GM21515 (cell line): ENCODE data around the gene TUFM.
"Not testable (repeated sequence)": the region's sequence is repeated elsewhere in the genome, so short reads cannot be mapped to it uniquely, and the experiment has no call there.

Experiments
- ATAC-seq: cut with Tn5 transposase; IDR thresholded peaks from one replicate; pipeline ENCODE4 v1.9.1; 2021; ENCODE audit not compliant: unreplicated experiment

The TUFM gene

DNA sequence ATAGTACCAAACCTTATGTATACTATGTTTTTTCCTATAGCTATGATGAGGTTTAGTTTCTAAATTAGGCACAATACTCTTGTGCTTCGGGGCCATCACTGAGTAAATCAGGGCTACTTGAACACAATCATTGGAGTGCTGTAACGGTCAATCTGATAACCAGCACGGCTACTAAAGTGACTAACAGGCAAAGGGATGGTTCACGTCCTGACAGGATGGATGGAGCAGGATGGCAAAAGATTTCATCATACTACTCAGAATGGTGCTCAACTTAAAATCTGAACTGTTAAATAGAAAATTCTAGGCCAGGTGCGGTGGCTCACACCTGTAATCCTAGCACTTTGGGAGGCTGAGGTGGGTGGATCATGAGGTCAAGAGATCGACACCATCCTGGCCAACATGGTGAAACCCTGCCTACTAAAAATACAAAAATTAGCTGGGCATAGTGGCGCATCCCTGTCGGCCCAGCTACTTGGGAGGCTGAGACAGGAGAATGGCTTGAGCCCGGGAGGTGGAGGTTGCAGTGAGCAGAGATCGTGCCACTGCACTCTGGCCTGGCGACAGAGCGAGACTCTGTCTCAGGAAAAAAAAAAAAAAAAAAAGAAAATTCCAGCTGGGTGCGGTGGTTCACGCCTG is 7.0 kb downstream of the TUFM start:
- ATAC-seq: no peak

DNA sequence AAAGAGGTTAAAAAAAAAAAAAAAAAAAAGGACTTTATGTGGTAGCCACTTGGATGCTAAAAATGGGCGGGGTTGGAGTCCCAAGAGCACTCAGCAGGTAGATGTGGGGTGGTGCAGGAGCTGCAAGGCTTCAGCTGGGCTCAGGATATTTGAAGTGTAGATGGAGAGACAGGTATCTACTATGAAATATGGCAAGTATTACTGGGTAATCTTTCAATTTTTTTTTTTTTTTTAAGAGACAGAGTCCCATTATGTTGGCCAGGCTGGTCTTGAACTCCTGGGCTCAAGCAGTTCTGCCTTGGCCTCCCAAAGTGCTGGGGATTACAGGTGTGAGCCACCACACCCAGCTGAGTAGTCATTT is 7.6 kb downstream of the TUFM start:
- no peak for ATAC-seq

DNA sequence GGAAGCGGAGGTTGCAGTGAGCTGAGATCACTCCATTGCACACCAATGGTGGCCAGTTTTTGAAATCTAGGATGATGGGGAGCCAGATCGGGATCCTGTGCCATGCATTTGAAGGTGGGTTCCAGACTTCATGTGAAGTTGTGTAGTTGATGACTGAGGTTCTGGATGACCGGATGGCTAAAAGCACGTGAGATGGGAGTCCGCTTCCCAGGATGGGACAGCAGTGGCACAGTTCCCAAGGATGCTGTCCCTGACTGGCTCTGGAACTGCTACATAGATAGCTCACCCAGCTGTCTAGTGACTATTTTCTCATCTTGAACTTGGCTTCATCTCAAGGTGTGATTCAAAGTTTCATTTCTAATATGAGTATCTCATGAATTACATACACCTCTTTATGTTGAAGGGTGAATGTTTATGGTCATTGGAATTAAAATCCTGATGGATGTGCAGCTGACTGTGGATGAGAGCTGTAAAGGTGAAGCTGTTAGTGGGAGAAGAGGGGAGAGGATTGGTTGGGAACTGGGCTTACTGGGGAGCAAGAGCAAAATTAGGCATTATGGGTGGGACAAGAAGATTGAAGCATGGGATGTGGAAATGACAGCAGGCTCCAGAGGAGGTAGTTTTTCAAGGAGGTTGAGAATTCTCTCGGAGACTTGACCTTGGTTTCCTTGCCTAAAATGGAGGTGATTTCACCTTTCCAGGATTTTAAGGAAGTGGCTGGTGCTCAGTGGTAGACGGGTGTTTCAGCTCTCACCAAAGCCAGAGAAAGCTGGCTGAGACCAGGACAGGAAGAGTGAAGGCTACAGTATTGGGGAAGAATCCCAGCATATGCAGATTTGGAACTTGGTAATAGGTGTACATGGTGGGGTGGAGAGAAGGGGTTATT is 8.2 kb downstream of the TUFM start:
- ATAC-seq: no peak

DNA sequence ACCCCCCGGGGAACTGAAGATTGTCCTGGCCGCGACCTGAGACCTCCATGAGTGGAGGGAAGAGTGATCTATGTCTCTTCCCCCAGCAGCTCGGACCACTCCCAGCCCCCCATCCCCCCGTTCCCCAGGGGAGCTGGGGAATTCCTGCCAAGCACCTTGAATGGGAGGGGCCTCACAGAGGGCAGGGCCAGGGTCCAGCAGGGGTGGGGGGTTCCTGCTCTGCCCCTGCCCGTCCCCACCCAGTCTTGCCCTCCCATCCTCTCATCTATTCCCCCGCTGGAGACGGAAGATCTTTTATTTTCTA is 9.4 kb downstream of the TUFM start:
- no peak for ATAC-seq

DNA sequence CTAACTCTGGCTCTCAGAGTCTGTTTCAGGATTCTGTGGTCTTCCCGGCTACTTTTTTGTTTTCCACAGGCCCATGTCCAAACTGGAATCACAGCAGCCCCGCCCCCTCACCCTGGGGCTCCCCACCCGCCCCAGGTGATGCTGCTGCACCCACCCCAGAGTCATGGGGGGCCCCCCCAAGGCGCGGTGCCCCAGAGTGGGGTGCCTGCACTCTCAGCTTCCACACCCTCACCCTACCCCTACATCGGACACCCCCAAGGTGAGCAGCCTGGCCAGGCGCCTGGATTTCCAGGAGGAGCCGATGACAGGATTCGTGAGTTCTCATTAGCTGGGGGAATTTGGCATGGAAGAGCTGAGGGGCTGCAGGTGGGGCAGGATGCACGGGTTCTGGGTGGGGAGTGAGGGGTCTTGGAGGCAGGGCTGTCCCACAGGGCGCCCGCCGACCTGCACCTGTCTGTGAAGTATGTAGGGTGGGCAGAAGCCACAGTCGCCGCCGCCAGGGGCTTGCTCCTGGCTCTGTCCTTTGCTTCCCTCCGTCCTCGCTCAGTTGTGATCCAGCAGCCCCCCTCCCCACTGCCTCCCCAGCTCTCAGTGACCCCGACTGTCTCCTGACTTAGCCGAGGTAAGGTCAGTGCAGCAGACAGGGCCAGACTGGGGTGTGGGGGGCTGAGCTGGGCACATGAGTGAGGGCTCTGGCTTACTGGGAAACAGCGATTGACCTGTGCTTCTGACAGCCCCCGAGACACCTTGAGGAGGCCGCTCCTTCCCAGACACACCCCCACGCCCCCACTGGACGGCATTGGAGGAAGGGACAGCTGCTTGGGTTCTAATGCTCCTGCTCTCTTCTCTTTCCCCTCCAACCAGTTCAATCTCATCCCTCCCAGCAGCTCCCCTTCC is 10.0 kb downstream of the TUFM start:
- ATAC-seq: no peak

DNA sequence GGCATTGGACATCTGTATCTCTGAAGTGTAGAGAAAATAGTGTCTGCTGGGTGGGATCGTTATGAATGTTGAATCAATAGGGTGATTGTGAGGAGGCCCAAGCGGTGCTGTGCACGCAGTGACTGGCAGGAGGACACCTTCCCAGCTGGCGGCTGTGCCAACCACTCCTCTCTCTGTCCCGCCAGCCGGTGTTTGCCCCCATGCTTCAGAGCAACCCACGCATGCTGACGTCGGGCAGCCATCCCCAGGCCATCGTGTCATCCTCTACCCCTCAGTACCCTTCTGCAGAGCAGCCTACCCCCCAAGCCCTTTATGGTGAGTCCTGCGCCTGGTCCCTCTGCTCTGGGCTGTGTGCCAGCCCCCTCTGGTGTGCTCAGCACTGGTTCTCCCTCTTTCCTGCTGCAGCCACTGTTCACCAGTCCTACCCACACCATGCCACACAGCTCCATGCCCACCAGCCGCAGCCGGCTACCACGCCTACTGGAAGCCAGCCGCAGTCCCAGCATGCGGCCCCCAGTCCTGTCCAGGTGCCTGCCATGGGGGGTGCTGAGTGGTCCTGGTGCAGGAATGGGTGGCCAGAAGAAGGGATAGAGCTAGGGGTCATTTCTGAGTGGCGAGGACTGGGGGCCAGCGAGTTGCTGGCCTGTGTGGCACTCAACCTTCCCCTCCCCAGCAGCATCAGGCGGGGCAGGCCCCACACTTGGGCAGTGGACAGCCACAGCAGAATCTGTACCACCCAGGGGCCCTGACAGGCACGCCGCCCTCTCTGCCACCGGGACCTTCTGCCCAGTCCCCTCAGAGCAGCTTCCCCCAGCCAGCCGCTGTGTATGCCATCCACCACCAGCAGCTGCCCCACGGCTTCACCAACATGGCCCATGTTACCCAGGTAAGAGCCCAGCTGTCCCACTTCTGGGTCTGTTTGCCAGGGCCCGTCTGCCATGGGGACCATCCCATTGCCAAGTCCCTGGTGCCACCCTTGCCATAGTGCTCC is 11.0 kb downstream of the TUFM start:
- no peak for ATAC-seq

DNA sequence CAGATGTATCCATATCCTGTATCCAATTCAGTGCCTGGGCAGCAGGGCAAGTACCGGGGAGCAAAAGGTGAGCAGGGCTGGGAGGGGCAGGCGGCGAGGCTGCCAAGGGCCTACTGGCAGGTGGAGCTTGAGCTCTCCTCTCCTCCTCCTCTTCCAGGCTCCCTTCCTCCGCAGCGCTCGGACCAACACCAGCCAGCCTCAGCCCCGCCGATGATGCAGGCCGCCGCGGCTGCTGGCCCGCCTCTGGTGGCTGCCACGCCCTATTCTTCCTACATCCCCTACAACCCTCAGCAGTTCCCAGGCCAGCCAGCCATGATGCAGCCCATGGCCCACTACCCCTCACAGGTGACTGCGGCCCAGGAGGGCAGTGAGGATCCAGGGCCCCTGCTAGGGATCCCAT is 11.8 kb downstream of the TUFM start:
- no peak for ATAC-seq

DNA sequence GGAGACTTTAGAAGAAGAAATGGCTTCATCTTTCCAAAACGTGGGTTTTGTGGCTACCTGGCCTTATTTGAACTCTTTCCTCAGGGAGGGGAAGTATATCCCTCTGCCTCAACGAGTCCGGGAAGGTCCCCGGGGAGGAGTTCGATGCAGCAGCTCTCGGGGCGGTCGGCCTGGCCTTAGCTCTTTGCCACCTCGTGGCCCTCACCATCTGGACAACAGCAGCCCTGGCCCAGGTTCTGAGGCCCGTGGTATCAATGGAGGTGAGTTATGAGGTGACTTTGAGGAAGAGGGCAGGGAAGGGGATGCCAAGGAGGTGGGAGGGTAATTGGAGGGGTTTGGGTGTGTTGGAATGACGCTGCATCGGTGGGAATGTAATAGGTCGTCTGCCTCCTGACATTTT is 15.6 kb downstream of the TUFM start:
- no peak for ATAC-seq

DNA sequence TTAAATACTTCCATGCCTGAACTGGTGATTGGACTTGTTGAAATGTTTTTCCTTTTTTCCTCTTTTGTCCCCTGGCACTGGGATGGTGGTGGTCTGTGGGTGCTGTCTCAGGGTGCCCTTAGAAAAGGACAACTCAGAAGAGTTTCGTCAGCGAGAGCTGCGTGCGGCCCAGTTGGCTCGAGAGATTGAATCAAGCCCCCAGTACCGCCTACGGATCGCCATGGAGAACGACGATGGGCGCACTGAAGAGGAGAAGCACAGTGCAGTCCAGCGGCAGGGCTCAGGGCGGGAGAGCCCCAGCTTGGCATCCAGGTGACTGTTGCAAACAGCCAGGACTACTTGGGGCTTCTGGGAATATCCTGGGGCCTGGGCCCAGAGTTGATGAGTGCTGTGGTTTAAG is 16.4 kb downstream of the TUFM start:
- no peak for ATAC-seq

DNA sequence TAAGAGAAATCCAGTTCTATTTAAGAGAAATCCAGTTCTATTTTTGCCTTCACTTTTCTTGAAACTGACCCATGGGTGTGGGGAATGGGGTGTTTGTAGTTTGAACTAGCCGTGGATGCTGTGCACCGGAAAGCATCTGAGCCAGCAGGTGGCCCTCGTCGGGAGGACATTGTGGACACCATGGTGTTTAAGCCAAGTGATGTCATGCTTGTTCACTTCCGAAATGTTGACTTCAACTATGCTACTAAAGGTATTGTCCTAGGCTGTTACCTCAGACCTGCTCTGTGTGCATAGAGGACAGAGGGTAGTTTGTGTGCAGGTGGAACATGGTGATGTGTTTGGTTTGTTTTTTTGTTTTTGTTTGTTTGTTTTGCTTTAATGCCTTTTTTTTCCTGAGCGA is 20.0 kb downstream of the TUFM start:
- ATAC-seq: no peak

DNA sequence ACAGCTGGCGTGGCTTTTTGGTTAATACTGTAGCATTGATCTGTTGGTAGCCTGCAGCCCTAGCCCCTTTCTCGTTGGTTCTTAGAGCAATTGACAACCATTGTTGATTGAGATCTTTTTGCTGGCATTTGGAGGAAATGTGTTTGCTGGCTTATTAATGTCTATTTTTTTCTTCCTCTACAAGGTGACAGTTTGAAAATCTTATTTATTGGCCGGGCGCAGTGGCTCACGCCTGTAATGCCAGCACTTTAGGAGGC is 21.5 kb downstream of the TUFM start:
- ATAC-seq: no peak

DNA sequence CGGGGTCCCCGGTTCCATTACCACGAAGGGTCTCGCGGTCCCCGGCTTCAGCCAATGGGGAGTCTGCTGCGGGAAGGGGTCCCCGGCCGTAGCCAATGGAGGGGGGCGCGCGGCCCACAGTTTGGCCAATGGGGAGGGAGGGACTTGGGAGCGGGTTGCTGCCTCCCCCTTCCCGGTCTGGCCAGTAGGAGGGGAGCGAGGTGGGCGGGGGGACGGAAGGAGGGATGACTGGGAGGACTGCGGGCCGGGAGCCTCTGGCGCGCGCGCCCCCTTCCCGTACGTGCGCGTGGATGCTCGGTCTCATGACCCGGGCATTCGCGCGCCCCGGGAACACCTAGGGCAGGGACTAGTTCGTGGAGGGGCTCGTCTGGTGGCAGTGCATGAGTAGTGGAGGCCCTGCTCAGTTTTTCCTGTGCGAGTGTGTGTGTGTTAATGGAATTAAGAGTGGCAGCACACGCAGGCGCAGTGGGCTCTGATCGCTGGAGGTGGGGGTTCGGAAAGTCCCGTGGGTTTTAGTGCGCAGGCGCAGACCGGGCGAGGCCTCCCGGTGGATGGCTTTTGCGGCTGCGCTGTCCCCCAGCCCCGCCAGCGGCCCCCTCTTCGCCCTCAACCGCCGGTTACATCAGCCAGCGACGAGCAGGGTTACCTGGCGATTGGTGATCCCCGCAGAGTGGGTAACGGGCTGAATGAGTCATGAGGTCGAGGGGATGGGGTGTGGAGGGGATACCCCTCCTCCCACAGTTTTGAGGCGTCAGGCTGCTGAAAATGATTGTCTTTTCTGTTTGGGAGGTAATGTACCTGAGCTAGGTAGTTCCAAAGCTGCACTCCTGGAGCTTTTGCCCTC is 22.1 kb downstream of the TUFM start:
- ATAC-seq: peak; percentile 57

DNA sequence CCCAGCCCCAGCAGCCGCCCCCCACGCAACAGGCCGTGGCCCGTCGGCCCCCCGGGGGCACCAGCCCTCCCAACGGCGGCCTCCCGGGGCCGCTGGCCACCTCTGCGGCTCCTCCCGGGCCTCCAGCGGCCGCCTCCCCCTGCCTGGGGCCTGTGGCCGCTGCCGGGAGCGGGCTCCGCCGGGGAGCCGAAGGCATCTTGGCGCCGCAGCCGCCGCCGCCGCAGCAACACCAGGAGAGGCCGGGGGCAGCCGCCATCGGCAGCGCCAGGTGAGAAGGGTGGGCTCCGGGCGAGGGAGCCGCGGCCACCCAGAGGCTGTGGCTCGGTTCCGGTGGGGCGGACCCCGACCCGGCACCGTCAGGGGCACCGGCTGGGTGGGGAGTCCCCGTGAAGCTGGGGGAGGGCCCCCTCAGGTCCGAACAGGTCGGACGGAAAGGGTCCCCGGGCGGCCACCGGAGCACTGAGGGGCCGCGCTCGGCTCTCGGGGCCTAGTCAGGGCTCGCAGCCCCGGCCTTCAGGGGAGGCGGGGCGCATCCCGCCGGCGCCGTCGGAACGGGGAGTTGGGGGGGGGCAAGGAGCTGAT is 22.8 kb downstream of the TUFM start:
- ATAC-seq: peak; percentile 19

DNA sequence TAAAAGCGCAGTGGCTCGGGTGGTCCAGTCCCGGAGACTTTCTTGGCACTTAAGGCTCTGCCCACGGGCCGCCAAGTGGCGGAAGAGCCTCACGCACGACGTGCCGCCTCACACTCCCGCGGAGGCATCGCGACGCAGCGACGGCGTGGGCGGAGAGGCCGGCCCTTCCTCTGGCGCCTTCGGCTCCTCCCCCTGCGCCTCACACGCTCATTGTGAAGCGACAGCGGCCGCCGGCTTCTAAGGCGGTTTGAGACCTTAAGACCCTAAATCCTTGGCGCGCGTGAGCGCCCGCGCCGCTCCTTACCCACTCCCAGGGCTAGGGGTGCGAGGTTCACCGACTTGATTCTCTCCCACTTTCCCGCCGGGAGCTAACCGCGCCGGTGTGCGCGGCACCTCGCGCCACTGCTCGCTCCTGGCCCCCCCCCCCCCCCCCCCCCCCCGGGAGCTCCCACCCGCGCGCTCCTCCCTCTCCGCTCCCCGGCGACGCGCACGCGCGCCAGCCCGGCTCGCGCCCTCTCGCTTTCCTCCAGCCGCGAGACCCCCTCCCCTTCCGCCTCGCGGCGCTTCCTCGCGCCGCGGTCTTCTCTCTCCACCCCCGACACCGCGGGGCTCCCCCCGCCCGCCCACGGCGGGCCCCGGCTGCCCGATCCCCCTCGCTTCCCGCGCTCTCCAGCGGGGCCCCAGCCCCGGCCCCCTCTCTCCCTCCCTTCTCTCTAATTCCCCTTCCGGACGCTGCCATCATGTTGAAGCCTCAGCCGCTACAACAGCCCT is 23.4 kb downstream of the TUFM start, which contains the start of gene ATXN2L:
Gene ATXN2L, plus strand, starts transcription at position 480 of the 771 bp plus-strand sequence. Its CDS starts 261 bp downstream, at position 741.
- peak; percentile 44 for ATAC-seq

DNA sequence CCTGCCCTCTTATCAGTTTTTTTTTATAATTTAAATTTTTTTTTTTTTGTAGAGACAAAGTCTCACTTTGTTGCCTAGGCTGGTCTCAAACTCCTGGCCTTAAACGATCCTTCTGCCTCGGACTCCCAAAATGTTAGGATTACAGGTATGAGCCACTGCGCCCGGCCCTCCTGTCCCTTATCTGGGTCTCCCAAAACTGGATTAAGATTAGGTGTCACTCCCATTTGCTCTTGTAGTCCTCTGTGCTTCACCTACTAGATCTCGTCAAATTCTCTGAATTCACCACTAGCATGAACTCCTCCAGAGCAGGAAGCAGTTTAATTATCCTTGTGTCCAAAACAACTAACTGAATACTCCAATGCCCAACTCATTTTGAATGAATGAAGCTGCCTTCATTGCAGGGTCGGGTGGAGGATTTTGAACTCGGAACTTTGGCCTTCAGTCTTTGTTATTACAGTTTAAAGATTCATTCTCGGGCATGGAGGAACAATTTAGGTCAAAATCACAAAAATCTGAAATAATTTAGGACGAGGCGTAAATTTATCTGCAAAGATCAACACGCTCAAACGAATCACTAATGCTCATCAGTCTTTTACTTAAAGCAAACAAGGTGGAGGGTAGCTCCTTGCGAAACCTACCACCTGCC is 24.2 kb downstream of the TUFM start:
- no peak for ATAC-seq

DNA sequence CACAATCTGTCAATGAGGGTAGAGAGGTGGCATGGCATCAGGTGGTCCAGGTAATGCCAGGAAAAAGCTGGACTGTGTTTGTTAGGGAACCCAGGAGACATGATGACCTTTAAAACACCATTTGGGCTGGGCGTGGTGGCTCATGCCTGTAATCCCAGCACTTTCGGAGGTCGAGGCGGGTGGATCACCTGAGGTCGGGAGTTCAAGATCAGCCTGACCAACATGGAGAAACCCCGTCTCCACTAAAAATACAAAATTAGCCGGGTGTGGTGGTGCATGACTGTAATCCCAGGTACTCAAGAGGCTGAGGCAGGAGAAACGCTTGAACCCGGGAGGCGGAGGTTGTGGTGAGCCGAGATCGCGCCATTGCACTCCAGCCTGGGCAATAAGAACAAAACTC is 25.6 kb downstream of the TUFM start:
- not testable (repeated sequence) for ATAC-seq

DNA sequence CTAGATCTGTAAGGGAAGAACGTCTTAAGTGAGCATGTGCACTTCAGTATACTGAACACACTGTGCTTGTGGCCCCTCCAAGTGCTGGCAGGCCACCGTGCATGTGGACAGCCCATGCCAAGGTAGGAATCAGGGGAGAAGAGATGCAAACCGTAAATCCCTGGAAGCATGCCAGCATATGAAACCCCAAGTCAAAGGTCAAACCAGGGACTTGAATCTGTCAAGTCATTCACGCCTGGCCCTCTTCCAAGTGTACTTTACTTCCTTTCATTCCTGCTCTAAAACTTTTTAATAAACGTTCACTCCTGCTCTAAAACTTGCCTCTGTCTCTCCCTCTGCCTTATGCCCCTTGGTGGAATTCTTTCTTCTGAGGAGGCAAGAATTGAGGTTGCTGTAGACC is 26.1 kb downstream of the TUFM start:
- no peak for ATAC-seq

DNA sequence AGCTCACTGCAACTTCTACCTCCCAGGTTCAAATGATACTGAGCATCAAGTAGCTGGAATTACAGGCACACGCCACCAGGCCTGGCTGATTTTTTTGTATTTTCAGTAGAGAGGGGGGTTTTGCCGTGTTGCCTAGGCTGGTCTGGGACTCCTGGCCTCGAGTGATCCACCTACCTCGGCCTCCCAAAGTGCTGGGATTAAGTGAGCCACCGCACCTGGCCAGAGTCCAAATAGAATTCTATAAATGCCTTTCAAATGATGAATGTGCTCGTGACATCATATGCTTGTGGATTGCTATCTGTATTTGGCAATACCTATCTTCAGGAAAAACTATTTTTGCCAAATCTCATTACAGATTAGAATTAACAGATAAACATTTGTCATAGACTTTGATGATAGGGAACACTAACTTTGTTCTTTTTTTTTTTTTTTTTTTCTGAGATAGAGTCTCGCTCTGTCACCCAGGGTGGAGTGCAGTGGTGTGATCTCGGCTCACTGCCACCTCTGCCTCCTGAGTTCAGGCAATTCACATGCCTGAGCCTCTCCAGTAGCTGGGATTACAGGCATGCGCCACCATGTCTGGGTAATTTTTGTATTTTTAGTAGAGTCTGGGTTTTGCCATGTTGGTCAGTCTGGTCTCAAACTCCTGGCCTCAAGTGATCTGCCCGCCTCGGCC is 38.6 kb downstream of the TUFM start:
- ATAC-seq: not testable (repeated sequence)
